COR-L47 (cell line): ENCODE measurements around the gene LRRC19.

Experiments used
- DNase-seq: peaks from one replicate; lab custom pipeline; 2025; lab: John Stamatoyannopoulos, UW

LRRC19 gene, protein sequence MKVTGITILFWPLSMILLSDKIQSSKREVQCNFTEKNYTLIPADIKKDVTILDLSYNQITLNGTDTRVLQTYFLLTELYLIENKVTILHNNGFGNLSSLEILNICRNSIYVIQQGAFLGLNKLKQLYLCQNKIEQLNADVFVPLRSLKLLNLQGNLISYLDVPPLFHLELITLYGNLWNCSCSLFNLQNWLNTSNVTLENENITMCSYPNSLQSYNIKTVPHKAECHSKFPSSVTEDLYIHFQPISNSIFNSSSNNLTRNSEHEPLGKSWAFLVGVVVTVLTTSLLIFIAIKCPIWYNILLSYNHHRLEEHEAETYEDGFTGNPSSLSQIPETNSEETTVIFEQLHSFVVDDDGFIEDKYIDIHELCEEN

DNA sequence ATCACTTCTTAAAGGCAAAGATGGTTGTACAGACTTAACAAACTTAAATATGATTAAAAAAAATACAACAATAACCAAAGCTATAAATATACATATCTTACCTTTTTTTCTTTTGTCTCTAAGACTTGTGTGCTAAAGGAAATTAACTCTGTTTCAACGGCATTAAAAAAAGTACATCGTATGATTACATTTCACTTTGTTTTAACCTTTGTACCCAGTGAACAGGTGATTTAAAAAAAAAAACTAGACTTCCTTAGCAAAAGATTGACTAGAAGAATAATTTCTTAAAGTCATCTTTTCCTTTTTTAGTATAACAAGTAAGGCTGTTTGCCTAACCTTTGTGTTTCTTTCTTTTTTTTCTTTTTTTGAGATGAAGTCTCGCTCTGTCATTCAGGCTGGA is at the start of gene LRRC19:
Gene LRRC19, minus strand, starts transcription at position 182 of the 400 bp plus-strand sequence. CDS start 5,978 bp downstream, outside the sequence.
- no peak for DNase-seq

DNA sequence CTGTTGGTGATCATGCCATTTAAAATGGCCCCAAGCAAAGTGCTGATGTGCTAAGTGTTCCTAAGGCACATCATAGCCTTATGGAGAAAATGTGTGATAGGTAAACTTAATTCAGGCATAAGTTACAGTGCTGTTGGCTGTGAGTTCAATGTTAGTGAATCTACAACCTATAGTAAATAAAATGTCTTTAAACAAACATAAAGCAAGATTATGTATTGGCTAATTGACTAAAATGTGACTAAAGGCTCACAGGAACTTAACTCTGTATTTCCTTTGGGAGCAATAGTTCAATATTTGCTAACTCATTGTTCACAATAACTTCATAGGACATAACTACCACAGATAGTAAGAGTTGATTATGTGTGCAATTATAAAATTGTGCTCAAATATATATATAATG is 49.4 kb upstream of the LRRC19 start:
- no peak for DNase-seq

DNA sequence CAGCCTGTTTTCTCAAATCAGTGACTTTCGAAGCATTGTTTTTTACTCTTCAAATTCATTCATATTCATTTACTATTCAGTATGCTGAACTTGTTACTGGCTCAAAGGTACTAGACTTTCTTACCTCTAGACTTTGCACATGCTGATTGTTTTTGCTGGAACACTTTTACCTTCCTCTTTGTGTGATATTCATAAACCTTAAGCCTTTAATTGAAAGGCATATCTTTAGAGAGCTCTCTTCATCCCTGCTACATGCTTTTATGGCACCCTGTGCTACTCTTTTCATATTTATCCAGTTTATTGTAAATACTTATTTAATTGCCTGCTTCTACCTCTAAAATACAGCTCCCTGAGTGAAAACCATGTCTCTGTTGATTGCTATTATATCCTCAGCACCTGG is 48.7 kb upstream of the LRRC19 start:
- no peak for DNase-seq

DNA sequence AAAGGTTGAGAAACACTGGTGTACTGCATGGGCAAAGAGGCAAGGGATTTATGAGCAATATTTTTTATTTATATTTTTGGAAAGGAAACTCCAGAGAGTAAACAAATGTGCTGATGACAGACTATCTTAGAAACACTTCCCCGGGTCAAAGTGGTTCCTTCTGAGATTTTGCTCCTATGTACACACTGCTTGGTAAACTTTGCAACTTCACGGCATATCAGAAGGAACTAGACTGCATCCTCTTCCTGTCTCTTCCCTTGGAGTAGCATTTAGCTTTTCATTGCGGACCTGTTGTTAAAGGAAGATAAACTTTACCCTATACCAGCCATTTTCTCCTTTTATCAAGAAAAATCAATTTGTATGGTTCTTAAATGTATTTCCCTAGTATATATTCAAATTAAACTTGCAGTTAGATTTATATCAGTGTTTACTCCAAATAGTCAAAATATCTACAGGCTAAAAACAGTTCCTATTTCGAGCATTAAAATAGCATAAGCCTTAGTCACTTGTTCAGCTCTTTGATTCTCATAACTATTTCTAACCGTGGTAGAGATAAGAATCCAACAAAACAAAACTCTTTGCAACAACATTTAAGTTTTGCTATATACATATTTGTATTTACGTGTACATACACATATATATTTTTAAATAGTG is 48.0 kb upstream of the LRRC19 start:
- DNase-seq, result no peak

DNA sequence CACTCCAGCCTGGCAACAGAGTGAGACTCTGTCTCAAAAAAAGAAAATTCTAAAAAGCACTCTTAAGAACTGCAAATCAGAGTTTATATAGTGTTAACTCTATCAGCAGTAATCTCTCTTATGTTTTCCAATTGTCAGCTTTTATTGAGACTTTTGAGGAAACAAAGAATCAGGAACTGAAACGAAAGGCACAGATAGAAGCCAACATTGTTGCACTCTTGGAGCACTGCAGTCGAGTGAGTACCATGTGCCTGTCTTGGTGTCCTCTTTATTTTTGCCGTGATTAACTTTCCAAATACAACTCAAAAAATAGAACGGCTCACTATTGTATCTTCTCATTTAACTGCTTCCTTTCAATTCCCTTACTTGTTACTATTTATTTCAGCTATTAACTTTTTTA is 41.7 kb upstream of the LRRC19 start:
- no peak for DNase-seq

DNA sequence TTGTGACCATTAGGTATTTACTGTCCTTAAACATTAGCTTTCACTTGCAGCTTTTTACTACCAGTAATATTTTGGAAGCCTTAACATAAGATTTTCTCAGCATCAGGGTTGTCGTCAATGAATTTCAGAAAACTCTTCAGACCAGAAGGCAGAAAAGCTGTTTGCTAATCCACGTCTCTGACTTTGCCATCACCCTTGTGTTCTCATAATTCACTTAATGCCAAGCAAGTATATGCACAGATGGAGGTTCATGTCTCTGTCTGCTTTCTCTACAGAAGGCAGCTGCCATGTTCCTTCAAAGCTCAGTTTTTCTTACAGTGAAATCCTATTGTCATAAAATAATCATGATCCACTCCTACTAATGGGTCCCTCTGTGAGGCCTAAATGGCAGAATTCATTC is 37.7 kb upstream of the LRRC19 start:
- no peak for DNase-seq

DNA sequence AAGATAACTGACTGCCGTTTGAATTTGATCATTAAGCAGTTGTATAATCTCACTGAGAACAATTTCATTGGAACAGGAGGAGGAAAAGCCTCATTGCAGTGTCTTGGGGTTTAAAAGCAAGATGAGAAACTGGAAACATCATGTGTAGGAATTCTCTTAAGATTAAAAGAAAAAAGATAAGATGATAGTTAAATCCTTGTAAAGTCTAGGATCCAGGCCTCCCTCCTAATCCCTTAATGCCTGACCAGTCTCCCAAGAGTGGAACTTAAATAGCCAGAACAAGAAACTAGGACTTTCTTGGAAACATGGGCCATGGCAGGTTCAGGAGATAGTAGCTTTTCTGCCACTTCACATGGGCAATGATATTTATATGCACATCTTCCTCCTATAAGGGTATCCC is 37.0 kb upstream of the LRRC19 start:
- no peak for DNase-seq

DNA sequence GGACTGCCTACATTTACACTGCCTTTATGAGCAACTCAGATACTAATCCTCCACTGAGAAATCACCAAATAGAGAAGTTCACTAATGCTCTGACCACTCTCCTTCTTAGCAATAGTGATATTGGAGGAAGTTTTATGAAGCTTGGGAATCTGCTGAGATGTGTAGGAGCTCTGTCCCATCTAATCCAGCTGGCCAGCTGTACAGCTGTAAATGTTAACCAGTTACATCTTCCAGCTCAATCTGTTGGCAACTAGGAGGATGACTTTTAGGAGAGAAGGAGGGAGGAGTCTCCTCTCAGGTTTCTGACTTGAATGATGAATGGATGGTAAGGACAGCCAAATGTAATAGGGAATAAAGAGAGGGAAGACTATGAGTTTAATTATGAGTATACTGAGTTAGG is 36.3 kb upstream of the LRRC19 start:
- no peak for DNase-seq

DNA sequence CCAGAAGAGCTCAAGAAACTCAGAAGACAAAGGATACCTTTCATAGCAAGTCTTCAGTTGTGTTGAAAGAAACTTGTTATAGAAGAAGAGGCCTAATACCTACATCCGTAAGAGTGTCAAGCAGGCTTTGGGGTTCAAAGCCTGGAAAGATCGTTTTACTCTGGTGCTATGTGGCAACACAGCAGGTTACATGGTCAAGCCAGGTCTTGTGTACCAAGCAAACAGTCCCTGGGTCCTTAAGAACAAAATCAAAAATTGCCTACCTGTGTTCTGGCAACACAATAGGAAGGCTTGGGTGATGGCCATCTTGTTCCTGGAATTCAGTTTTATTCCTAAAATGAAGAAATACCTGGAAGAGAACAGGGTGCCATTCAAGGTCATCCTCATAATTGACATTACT is 32.0 kb upstream of the LRRC19 start:
- DNase-seq, result no peak

DNA sequence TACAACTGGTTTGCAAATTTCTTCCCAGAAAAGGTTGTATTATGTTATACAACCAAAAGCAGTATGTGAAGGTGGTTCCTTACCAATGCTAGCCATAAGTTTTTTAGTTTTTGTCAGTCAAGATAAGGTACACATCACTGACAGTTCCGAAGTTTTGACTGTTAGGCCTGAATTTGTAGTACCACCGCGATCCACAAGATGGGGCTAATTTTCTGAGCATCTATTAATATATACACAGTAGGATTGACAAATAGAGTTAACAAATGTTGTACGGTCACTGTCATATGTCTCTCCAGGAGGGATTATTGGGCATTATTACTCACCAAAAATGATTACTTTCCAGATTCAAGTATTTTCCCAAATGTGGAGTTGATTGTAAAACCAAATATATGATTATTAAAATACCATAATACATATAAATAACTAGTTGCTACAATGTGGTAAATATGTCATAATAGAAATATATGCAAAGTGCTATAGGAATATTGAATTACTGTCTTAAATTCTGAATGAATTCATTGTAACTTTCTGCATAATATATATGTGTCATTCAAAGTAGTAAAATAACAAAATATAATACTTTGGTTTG is 28.4 kb upstream of the LRRC19 start:
- DNase-seq, result peak; percentile 17

DNA sequence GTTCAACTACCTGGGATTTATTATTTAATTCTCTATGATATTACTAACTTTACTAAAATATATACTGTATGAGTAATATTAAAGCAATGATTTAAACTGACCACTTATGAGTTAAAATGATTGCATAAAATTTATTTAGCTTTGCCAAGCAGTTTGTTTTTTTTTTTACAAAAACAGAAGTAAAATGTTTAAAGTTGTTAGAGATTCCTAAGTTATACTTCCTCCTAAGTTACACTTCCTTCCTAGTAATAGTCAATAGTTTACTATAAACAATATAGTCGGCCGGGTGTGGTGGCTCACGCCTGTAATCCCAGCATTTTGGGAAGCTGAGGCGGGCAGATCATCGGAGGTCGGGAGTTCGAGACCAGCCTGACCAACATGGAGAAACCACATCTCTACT is 23.7 kb upstream of the LRRC19 start:
- no peak for DNase-seq

DNA sequence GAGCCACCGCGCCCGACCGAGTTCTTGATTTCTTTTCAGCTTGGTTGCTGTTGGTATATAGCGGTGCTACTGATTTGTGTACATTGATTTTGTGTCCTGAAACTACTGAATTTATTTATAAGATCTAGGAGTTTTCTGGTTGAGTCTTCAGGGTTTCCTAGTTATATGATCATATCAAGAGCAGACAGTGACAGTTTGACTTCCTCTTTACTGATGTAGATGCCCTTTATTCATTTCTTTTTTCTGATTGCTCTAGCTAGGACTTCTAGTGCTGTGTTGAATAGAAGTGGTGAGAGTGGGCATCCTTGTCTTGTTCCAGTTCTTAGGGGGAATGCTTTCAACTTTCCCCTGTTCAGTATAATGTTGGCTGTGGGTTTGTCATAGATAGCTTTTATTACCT is 17.4 kb upstream of the LRRC19 start:
- DNase-seq, result no peak

DNA sequence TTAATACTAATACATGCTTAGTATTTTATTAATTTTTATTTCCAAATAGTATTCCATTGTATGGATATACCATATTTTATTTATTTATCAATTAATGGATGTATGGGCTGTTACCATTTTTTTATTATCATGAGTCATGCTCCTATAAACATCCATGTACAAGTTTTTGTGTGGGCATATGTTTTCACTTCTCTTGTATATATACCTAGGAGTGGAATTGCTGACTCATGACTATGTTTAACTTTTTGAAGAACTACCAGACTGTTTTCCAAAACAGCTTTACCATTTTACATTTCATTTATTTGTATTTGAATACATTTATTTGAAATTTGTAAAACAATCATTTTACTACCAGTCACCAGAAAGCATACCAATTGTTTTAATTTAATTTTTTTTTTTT is 14.1 kb upstream of the LRRC19 start:
- DNase-seq, result no peak

DNA sequence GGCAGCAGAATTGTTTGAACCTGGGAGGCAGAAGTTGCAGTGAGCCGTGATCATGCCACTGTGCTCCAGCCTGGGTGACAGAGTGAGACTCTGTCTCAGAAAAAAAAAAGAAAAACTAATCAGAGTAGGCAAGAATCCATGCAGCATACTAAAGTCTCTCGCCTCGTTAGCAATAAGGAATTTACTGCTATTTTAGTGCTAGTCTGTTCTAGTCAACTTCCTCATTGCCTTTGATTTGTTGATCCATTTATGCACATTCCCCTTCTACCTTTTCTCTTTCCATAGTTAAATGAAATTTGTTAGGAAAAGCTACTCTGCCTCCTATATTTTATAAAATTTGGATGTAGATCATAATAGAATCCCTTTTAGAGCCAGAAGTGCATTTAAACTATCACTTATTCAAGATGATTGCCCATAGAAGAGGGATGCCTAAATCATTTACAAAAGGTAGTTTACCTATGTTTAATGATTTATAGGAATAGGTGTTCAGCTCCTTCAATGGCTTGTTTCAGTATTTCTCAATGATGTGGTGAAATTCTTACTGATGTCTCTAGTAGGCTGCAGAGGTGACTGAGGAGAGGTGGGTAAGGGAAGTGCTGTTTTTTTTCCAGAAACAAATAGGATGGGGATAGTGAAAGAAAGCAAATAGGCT is 1.9 kb downstream of the LRRC19 start:
- DNase-seq, result no peak

DNA sequence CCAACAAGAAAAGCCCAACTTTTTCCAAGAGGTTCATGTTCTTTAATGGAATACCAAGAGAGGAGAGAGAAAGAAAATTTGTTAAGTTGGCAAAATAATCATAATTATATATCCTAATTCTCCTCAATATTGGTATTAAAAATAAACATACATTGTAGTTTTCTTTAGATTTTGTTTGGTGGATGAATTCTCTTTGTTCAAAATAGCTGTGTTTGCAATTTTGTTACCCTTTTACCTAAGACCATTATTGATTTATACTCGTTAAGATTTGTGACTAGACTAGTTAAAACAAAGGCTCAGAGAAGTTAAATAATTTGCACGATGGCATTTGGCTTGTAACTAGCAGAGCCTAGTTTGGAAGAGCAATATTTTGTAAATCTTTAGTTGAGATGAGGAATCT is 9.7 kb downstream of the LRRC19 start:
- DNase-seq, result no peak

DNA sequence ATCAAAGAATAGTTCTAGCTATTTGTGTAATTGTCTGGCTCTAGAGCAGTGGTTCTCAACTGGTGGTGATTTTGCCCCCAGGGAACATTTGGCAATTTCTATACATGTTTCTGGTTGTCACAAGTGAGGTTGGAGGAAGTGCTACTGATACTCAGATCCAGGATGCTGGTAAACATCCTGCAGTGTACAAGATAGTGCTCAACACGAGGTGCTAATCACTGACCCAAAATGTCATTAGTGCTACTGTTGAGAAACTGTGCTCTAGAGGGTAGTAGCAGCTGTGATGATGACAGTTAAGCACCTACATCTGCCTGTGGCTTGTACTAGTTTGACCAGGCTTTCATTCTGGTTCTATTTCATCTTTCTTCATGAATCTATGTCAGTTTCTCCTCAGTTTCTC is 22.1 kb downstream of the LRRC19 start:
- DNase-seq, result no peak

DNA sequence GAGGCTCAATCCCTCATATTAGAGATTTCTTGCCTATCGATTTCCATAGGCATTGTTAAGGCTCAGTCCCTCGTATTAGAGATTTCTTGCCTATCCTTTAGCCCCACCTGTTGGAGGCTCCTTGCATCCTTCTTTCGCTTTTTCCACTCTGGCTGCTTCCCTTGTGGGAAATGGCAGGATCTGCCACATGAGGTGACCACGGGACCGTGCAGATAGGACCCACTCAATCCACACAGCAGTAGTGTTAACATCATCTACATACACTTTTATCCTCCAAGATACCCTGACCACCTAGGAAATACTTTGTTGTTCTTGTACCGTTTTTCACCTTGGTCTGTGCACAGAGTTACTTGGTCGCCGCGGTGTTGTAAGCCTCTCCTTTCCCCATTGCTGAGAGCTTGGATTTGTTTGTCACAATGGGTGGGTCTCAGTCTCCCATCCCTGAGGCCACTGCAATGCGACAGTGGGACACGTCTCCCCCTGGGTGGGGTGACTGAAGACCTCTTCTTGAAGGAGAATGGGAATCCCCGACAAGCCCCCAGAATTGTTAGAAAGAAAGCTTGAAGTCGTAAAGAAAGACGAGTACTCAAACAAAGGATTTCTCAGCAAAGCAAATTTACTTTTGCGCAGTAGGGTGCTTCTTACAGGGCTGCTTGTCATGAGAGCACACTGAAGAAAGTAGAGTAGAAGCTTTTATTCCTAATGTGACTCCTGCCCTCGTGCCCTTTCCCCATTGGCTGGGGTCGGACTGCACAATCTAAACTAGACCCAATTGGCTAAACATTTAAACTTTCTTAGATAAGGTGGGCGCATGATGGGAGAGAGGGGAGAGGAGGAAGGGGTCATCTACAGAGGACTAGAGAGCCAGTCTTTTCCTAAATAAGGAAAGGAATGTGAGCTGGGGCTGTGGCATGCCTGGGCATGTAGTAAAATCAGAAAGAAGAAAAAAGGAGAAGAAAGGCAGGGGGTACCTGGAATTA is 29.5 kb downstream of the LRRC19 start:
- DNase-seq, result peak; percentile 17

DNA sequence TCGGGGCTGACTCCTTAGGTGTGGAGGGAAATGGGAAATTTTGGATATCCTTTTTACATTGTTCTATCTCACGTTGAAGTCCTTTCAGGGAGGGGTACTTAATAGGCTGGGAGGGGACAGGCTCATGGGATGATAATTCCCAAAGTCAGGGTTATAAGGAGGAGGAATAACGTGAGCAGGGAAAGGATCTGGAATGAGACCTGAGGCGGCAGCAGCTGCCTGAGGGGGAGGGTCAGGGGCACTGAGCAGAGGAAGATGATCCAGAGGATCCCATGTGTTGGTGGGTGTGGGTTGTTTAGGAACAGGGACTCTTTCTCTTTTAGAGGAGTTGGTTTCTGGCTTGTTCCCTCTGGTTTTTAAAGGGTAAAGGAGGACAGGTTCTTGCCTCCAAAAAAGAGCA is 30.5 kb downstream of the LRRC19 start:
- DNase-seq, result no peak

DNA sequence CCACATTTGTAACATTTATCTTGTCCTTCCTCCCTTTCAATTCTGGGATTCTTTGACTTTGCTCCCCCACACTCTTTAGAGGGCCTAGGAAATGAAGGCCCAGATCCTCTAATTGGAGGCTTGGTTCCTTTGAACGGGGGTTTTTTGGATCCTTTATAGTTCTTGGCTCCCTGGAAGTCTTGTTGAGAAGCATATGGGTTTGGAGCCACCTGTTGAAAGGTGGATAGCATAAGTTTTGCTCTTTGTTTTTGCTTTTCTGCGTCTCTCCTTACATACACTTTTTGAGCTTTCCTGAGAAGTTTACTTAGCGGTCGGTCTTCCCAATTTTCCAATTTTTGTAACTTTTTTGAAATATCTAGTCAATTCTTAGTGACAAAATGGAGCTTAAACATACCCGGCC is 31.5 kb downstream of the LRRC19 start:
- no peak for DNase-seq

DNA sequence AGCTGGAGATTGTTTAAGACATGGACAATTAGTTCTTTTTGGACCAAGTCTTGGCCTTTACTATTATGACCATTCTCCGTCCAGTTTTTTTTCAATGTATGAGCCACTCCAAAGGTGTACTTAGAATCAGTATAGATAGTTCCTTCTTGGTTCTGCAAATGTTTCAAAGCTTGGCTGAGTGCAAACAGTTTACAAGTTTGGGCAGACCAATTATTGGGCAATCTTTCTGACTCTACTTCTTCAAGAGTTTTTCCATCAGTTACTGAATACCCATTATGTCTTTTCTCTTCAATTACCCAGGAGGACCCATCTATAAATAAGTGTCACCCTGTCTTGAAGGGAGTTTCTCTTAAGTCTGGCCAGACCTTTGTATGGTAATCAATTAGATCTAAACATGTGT is 33.8 kb downstream of the LRRC19 start:
- no peak for DNase-seq

DNA sequence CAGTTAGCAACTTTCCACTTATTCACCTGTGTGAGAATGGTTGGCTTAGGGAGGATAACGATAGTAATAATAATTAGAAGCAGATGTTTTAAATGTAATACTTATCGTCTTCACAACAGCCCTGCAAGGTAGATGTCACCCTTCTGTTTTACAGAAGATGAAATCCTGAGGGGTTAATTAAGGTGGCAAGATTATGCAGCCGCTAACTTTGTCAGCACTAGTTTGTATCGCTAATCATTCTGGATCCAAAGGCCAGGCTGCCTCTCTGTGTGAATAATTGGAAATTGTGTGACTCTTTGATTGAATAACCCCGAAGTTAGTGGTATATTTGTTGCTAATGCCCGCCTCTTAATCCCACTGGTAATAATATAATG is 48.6 kb downstream of the LRRC19 start:
- no peak for DNase-seq
